ENCODE results near the gene PLK3.
A peak's percentile ranks its signal among the peaks of the same experiment; 100 is the strongest.

PLK3 gene

DNA sequence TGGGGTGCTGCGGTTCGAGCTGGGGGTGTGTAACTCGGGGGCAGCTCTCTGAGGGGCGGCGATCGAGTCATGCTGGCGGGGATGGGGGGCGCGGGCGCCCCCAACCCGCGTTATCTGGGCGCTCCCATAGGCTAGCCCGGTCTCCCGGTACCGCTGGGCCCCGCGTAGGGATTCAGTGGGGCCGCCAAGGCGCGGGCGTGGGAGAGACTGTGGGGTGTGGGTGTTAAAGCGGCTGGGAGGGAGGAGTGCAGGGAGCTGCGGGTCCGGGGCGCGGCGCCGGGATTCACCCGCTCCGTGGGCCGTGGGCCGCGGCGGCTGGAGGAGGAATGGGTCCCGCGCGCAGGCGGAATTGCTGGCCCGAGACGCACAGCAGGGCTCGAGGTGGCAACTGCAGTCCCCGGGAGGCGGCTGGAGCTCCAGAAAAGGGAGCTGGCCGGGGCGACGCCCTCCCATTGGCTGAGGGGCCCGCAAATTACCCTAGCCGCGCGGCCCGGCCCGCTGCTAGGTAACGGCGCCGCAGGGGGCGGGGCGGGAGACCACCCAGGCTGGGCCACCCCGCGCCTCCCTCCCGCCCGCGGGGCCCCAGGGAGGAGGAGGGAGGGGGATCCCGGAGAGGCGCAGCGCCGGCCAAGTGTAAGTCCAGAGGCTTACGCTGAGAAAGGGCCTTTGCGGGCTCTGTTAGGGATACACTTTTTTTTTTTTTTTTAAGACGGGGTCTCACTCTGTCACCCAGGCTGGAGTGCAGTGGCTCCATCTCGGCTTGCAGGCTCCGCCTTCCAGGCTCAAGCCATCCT is 42.9 kb downstream of the PLK3 start, which contains the start of gene PTCH2:
Gene PTCH2, minus strand, starts transcription at position 392 of the 794 bp plus-strand sequence. Its CDS starts 321 bp downstream, at position 71.
- TF ChIP-seq CSDC2 (CRISPR knock-in tag; IDR thresholded peaks at IDR 0.05) = no peak
- TF ChIP-seq, protein P1, sequence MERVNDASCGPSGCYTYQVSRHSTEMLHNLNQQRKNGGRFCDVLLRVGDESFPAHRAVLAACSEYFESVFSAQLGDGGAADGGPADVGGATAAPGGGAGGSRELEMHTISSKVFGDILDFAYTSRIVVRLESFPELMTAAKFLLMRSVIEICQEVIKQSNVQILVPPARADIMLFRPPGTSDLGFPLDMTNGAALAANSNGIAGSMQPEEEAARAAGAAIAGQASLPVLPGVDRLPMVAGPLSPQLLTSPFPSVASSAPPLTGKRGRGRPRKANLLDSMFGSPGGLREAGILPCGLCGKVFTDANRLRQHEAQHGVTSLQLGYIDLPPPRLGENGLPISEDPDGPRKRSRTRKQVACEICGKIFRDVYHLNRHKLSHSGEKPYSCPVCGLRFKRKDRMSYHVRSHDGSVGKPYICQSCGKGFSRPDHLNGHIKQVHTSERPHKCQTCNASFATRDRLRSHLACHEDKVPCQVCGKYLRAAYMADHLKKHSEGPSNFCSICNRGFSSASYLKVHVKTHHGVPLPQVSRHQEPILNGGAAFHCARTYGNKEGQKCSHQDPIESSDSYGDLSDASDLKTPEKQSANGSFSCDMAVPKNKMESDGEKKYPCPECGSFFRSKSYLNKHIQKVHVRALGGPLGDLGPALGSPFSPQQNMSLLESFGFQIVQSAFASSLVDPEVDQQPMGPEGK (CRISPR knock-in tag; IDR thresholded peaks at IDR 0.05; ENCODE audit: borderline replicate concordance) = no peak
- TF ChIP-seq RARB (CRISPR knock-in tag; IDR thresholded peaks at IDR 0.05) = no peak
- no peak for TF ChIP-seq ISL1 (CRISPR knock-in tag; IDR thresholded peaks at IDR 0.05)
- TF ChIP-seq ZFP3 (CRISPR knock-in tag; IDR thresholded peaks at IDR 0.05) = no peak
- no peak for TF ChIP-seq TCF4 (CRISPR knock-in tag; IDR thresholded peaks at IDR 0.05; ENCODE audit: borderline replicate concordance)
- TF ChIP-seq BACH2 (CRISPR knock-in tag; IDR thresholded peaks at IDR 0.05; ENCODE audit: borderline replicate concordance) = no peak
- no peak for TF ChIP-seq GLIS3 (CRISPR knock-in tag; IDR thresholded peaks at IDR 0.05)
- TF ChIP-seq PPARA (CRISPR knock-in tag; IDR thresholded peaks at IDR 0.05; ENCODE audit: borderline replicate concordance) = no peak
- TF ChIP-seq, protein P2, sequence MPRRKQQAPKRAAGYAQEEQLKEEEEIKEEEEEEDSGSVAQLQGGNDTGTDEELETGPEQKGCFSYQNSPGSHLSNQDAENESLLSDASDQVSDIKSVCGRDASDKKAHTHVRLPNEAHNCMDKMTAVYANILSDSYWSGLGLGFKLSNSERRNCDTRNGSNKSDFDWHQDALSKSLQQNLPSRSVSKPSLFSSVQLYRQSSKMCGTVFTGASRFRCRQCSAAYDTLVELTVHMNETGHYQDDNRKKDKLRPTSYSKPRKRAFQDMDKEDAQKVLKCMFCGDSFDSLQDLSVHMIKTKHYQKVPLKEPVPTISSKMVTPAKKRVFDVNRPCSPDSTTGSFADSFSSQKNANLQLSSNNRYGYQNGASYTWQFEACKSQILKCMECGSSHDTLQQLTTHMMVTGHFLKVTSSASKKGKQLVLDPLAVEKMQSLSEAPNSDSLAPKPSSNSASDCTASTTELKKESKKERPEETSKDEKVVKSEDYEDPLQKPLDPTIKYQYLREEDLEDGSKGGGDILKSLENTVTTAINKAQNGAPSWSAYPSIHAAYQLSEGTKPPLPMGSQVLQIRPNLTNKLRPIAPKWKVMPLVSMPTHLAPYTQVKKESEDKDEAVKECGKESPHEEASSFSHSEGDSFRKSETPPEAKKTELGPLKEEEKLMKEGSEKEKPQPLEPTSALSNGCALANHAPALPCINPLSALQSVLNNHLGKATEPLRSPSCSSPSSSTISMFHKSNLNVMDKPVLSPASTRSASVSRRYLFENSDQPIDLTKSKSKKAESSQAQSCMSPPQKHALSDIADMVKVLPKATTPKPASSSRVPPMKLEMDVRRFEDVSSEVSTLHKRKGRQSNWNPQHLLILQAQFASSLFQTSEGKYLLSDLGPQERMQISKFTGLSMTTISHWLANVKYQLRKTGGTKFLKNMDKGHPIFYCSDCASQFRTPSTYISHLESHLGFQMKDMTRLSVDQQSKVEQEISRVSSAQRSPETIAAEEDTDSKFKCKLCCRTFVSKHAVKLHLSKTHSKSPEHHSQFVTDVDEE (CRISPR knock-in tag; IDR thresholded peaks at IDR 0.05) = no peak
- no peak for TF ChIP-seq ZNF565 (CRISPR knock-in tag; conservative IDR thresholded peaks at IDR 0.05; ENCODE audit: low read depth)
- TF ChIP-seq ESRRG (CRISPR knock-in tag; IDR thresholded peaks at IDR 0.05) = no peak
- TF ChIP-seq ZNF8 (CRISPR knock-in tag; IDR thresholded peaks at IDR 0.05) = no peak
- TF ChIP-seq ZC3H10 (CRISPR knock-in tag; IDR thresholded peaks at IDR 0.05) = no peak
- TF ChIP-seq OSR1 (CRISPR knock-in tag; IDR thresholded peaks at IDR 0.05) = no peak
- TF ChIP-seq, protein P3, sequence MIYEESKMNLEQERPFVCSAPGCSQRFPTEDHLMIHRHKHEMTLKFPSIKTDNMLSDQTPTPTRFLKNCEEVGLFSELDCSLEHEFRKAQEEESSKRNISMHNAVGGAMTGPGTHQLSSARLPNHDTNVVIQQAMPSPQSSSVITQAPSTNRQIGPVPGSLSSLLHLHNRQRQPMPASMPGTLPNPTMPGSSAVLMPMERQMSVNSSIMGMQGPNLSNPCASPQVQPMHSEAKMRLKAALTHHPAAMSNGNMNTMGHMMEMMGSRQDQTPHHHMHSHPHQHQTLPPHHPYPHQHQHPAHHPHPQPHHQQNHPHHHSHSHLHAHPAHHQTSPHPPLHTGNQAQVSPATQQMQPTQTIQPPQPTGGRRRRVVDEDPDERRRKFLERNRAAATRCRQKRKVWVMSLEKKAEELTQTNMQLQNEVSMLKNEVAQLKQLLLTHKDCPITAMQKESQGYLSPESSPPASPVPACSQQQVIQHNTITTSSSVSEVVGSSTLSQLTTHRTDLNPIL (CRISPR knock-in tag; IDR thresholded peaks at IDR 0.05; ENCODE audit: low read depth) = no peak
- TF ChIP-seq ZFP30 (CRISPR knock-in tag; IDR thresholded peaks at IDR 0.05) = no peak
- no peak for TF ChIP-seq ZNF70 (CRISPR knock-in tag; IDR thresholded peaks at IDR 0.05)
- ATAC-seq = peak; percentile 94

DNA sequence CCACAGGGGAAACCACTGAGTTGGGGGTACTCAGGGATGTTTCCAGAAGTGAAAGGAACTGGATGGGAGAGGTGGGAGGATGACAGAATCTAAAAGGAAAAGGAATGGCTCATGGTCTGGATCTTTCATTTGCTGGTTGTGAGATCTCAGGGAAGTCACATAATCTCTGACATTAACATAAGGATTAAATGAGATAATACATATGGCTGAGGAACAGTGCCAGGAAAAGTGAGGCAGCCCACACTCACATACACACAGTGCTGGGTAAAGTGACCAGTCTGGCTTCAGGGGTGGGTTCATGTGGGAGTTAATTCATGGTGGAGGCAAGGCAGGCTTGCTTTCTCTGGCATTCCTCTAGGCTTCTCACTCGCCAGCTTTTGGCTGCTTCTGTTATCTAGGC is 46.8 kb downstream of the PLK3 start:
- no peak for ATAC-seq
- TF ChIP-seq ISL1 (CRISPR knock-in tag; IDR thresholded peaks at IDR 0.05) (no peak), PPARA (CRISPR knock-in tag; IDR thresholded peaks at IDR 0.05; ENCODE audit: borderline replicate concordance) (no peak), BACH2 (CRISPR knock-in tag; IDR thresholded peaks at IDR 0.05; ENCODE audit: borderline replicate concordance) (no peak), ZNF70 (CRISPR knock-in tag; IDR thresholded peaks at IDR 0.05) (no peak), ESRRG (CRISPR knock-in tag; IDR thresholded peaks at IDR 0.05) (no peak), ARNTL (CRISPR knock-in tag; IDR thresholded peaks at IDR 0.05; ENCODE audit: borderline replicate concordance, low read depth) (no peak)
- TF ChIP-seq, protein P3 (CRISPR knock-in tag; IDR thresholded peaks at IDR 0.05; ENCODE audit: low read depth) = no peak
- TF ChIP-seq, protein P4, sequence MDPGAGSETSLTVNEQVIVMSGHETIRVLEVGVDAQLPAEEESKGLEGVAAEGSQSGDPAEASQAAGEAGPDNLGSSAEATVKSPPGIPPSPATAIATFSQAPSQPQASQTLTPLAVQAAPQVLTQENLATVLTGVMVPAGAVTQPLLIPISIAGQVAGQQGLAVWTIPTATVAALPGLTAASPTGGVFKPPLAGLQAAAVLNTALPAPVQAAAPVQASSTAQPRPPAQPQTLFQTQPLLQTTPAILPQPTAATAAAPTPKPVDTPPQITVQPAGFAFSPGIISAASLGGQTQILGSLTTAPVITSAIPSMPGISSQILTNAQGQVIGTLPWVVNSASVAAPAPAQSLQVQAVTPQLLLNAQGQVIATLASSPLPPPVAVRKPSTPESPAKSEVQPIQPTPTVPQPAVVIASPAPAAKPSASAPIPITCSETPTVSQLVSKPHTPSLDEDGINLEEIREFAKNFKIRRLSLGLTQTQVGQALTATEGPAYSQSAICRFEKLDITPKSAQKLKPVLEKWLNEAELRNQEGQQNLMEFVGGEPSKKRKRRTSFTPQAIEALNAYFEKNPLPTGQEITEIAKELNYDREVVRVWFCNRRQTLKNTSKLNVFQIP (CRISPR knock-in tag; IDR thresholded peaks at IDR 0.05; ENCODE audit: borderline replicate concordance, low read depth) = no peak

DNA sequence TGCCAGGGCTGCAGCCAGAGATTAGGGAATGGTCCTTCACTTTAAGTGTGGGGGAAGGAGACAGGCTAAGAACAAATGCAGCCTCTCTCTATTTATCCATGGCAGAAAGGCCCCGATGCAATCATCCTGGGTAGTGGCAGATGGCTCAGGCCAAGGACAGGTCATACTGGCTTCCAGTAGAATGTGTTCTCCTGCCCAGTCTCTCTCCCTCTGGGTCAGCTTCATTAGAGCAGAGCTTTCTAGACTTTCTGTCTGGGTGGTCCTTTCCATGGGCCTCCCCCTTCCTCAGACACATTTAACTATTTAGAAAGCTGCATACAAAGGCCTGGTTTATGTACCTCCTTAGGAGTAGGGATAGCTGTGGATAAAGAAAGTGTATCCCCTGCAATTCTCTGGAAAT is 47.7 kb downstream of the PLK3 start:
- TF ChIP-seq ARNTL (CRISPR knock-in tag; IDR thresholded peaks at IDR 0.05; ENCODE audit: borderline replicate concordance, low read depth) (no peak), OSR1 (CRISPR knock-in tag; IDR thresholded peaks at IDR 0.05) (no peak), ZNF70 (CRISPR knock-in tag; IDR thresholded peaks at IDR 0.05) (no peak), ZNF8 (CRISPR knock-in tag; IDR thresholded peaks at IDR 0.05) (no peak), ESRRG (CRISPR knock-in tag; IDR thresholded peaks at IDR 0.05) (no peak), PPARA (CRISPR knock-in tag; IDR thresholded peaks at IDR 0.05; ENCODE audit: borderline replicate concordance) (no peak)
- TF ChIP-seq, protein P4 (CRISPR knock-in tag; IDR thresholded peaks at IDR 0.05; ENCODE audit: borderline replicate concordance, low read depth) = no peak
- TF ChIP-seq, protein P2 (CRISPR knock-in tag; IDR thresholded peaks at IDR 0.05) = no peak
- ATAC-seq = no peak
